HG02759 (cell line): ENCODE results near the gene TRDMT1.

Experiments
- ATAC-seq: cut with Tn5 transposase; IDR thresholded peaks from one replicate; pipeline ENCODE4 v1.9.1; 2021; ENCODE audit warnings: mild to moderate bottlenecking, moderate library complexity; ENCODE audit not compliant: unreplicated experiment

The TRDMT1 gene

DNA sequence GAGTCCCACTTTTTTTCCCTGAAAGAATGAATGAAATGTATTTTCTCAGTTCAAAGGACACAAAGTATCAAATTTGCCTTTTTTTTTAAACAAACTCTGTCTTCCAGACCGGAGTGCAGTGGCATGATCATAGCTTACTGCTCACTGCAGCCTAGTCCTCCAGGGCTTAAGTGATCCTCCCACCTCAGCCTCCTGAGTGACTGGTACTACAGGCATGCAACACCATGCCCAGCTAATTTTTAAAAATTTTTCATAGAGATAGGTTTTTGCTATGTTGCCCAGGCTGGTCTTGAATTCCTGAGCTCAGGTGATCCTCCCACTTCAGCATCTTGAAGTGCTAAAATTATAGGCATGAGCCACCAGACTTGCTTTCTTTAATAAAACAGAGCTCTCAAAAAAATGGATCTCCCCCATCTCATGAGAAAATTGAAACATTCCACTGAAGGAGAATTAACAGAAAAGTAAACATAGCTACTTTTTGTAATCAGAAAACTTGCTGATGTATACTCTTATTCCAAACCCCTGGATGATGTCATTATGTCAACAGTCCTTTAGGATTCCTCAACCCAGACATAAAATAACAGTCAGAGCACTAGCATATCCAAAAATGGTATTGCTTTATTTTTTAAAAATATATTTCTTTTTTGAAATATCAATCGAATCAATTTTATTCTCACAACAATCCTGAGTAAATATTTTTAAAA, 12.3 kb upstream of the TRDMT1 start:
- no peak for ATAC-seq

DNA sequence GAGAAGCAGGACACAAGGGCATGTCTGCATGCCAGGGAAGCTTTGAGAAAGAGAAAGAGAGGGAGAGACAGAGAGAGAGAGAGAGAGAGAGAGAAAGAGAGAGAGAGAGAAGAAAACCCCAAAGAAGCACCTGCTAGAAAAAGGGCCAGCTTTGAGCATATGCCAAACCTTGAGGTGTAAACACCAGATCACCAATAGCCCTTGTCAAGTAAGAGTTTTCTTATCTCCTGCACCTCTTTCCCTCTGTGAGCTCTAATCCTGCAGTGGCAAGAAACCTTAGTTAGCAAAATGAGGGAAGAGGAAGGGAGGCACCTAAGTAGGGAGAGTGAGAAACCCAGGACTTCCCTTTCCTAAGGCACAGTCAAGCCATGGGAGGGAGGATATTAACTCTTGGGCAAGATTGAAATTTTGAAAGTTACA, 11.3 kb upstream of the TRDMT1 start:
- ATAC-seq: no peak

DNA sequence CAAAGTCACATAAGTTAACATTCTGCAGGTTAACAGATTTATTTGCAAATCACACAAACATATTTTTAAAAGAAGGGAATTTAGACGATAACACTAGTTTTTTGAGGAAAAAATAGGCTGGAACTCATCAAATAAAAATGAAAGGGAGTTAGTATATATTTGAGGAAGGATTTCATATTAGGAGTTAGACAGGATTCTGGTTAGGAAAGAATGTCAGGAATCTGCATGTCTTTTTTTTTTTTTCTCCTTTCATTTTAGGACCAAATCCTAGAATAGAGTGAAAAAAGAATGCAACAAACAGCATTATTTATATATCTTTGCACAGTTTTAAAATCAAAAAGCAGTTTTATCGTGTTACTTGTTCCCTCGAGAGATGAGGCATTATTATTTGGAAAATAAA, 8.9 kb upstream of the TRDMT1 start:
- ATAC-seq: no peak

DNA sequence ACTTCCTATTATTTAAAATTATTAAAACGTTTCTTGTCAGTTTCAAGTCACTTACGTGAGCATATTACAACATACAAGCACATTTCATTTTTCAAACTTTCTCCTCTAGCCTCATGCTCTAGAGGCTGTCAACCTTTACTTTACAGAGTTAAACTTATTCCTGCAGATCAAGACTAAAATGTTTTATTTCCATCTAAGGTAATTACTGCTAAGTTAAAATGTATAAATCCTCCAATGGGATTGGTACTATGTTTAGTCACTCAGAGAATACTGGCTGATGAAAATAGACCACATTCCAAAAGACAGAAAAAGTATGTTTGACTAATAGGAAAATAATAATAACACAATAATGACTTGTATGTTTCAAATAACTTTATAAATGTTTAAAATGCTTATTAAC, 8.4 kb upstream of the TRDMT1 start:
- no peak for ATAC-seq

DNA sequence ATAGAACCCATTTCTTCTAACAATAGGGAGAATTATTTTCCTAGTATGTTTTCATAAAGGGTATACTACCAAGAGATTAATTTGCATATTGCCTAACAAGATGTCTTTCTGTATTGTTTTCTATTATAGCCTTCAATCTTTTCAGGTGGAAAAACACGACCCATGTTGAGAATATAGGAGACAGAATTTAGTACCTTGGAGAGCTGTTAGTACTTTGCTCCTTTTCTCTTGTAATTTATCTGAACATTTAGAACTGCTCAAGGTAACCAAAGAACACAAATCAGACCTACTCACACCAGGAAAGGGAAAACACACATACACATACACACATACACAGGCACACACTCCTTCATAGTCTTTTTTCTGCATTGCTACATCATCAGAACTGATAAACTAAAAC, 7.8 kb upstream of the TRDMT1 start:
- ATAC-seq: no peak

DNA sequence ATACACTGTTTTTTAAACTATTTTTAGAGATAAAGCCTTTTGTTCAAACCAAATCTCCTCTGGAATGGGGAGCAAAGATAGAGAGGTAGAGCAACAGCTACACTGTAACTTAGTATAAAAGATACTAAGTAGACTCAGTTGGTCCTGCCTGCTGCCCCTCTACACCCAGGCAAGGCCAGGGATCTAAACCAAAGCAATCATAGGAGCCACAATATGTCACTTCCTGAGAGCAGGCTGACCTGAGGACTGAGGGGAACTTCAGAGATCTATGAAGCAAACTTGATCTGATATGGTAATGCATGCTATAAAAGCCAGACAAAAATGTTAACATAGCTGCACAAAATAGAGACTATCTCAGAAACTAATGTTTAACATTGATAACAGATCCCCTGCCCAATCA, 7.0 kb upstream of the TRDMT1 start:
- ATAC-seq: no peak

DNA sequence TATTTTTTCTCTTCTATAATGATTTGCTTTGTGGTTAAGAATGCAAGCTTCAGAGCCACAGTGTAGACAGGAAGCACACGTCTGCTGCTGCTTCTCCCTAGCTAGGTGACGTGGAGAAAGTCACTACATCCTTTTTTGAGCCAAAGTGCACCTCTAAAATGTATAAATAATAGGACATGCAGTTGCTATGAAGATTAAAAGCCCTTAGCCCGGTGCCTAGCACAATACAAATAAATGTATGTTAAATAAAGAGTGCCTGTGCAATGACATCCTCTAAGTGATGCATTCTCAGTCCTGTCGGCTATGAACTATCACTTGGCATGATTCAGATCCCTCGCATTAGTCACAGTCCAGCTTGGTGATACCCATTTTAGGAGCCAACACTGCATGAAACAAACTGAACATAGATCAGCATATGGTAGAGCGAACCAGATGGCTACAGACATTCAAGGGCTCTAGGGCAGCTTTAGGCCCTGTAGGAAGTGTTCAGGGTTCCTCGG, 4.8 kb upstream of the TRDMT1 start:
- peak; percentile 50 for ATAC-seq

DNA sequence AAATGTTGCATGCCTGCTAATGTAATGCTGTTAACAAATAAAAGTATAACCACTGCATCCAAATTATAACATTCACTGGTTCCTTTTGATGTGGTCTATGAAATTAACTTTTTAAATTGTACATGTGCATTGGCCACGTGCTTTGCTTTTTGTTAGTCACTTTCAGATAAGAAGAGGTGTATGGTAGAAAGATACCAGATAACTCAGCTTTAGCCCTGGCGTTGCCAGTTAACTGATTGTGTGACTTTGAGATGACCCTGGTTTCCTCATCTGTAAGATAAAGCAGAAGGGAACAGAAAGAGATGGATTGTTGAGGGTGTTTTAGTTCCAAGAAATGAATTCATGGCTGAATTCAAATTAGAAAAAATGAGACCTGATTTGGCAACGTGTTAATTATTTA, 1.9 kb upstream of the TRDMT1 start:
- no peak for ATAC-seq

DNA sequence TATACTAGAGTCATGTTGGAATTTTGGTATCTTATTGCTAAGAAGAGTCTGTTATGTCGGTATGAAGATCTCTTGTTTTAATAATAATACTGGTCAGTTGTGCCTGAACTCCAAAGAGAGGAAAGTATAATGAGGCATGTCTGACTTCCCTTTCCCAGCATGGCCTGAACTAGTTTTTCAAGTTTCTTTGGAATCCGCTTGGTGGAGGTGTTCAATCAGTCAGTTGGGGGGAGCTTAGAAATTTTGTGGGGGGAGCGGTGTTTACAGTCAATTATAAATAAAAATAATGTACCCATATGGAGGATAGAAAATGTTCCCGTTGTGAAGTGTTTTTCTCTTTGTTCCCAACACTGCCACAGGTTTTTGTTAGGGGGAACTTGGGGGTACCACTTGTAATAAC, 1.5 kb upstream of the TRDMT1 start:
- ATAC-seq: no peak

DNA sequence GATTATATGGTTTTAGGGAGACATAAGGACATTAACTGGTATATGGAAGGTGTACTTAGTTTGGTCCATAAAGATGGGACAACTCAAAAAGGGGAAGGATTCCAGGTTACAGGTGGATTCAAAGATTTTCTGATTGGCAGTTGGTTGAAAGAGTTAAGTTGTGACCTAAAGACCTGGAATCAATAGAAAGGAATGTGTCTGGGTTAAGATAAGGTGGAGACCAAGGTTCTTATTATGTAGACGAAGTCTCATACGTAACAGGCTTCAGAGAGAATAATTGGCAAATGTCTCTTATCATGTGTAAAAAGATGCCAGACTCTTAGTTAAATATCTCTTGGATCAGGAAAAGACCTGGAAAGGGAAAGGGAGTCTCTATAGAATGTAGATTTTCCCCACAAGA, 1.0 kb upstream of the TRDMT1 start:
- ATAC-seq: no peak

DNA sequence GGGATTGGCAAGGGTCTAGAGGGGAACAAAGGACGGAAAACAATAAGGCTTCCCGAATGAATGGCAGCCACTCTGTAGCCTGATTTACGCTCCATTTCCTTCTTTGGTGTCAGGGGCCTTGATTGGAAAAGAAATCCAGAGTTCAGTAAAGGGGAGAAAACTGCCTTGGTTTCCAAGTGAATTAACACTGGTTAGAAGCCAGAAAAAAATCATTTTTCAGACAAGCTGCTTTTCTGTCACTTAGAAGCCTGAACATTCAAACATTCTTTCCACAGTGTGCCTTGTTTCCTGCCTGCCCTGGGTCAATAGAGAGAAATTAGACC, 283 bp upstream of the TRDMT1 start:
- no peak for ATAC-seq

DNA sequence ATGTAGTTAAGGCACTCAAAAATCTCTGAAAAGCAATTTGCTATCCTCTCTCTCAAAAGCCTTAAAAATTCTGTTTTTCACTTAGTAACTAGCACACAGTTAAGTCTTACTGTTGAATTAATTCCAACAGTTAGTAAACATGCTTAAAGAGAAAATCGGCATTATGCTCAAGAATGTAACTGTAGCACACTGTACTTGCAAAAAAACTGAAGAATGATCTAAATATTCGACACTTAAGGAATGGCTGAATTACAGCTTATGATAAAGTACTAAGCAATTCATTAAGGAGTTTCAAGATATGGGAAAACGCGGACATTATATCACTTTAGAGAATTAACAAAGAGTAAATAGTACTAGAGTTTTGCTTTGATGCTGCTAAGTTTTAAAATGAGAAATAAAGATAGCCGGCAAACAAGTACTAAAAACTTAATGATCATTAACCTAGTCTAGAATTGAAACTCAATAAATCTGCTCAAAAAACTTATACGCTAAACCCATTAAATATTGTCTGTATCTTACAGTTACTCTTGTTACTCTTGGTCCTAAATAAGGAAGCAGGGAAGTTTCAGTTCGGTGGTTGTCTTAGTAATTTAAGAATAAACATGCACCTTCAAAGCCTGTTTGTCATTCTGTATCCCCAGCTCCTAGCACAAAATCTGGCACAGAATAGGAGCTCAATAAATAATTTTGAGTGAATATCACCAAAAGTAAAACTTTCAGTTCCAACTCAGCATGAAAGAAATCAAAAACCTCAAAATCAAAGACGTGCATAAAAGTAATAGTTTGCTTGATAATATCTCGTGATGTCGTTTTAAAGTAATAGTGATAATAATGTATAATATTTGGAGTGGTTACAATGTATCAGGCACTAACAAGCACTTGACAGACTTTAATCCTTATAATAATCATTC, 1.2 kb downstream of the TRDMT1 start:
- no peak for ATAC-seq

DNA sequence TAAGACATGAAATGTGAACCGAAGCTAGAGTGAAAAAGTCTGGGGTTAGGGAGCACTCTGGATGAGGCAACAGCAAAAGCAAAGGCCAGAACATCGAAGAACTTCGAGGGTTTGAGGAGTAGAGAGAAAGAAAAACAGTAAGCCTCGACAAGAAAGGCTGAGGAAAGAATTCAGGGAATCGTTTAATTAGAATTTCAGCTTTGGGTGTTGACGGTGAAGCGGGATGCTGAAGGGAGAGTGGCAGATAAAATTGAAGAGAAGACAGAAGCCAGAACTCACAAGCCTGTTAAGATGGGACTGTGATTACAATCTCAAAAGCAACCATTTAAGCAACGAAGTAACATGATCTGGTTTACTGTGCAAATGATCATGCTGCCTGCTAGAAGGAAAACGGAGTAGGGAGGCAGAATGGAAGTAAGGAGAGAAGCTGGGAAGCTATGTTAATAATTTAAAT, 2.1 kb downstream of the TRDMT1 start:
- ATAC-seq: no peak

DNA sequence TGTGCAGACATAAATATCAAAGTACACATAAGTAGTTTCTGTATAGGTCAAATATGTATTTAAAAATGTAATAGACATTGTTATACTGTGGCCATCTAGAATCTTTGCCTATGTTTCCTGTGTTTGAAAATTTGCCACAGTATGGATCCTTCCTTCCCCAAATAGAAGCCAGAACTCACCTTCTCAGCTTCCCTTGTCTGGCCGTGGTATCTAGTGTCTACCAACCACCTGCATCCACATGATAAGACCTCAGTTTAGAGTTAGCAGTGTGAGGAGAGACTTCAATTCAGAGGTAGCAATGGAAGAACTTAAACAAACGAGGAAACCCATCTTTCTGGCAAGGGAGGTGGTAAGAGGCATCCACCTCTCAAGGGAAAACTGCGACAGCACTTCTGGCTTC, 4.9 kb downstream of the TRDMT1 start:
- no peak for ATAC-seq

DNA sequence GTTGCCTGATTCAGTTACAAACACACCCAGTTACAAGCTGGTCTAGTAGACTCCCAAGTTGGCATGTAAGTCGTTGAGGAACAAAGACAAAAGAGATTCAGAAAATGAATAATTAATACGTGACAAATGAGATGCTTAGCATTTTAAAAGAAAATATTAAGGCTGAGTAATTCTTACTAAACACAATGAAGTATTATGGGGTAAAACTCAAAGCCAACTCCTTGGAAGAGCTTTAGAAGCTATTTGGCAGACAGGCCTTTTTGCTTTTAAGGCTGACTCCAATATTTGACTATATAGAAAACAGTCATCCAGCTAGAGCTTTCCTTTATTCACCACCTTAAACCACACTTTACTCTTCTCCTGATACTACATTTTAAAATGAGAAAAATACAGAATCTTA, 5.4 kb downstream of the TRDMT1 start:
- no peak for ATAC-seq

DNA sequence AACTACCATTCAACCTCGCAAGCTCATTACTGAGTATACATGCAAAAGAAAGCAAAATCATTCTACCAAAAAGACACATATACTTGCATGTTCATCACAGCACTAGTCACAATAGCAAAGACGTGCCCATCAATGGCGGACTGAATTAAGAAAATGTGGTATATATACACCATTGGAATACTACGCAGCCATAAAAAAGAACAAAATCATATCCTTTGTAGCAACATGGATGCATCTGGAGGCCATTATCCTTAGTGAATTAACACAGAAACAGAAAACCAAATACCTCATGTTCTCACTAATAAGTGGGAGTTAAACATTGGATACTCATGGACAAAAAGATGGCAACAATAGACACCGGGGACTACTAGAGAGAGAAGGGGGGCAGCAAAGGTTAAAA, 6.4 kb downstream of the TRDMT1 start:
- ATAC-seq: no peak

DNA sequence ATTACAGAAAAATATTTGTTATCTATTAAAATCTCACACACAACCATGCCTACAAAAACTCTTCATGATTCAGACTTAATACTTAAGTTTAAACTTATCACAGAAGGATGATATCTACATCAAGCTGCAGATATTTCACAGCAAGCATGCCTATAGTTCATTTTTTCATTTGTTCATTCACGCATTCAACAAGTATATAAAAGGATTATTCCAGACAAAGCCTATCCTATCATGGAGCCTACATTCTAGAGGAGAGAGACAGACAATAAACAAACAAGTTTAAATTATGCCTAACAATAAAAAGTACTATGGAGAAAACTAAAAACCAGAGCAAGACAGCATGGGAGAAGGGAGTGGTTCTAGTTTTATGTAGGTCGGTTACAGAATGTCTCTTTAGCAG, 10.9 kb downstream of the TRDMT1 start:
- ATAC-seq: no peak

DNA sequence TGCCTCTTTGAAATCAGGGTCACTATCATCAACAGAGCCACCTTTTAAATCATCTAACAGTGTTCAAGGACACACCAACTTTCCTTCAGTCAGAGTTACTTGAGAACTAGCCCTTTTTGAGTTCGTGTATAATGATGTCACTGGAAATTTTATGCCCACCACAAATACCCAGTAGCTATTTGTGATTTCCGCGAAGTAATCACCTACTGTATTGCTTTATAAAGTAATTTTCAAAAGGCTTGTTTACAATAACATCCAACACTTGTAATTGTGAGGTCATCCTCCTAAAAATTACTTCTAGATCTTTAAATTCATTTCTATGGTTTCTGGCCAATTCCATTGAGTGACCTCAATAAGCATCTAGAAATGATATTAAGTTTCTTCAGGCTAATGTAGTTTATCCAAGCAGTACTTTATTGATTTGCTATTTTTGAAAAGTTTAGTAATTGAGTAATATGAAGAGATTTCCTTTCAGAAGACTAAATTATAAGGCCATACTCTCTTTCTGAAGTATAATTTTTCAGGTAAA, 12.8 kb downstream of the TRDMT1 start:
- no peak for ATAC-seq

DNA sequence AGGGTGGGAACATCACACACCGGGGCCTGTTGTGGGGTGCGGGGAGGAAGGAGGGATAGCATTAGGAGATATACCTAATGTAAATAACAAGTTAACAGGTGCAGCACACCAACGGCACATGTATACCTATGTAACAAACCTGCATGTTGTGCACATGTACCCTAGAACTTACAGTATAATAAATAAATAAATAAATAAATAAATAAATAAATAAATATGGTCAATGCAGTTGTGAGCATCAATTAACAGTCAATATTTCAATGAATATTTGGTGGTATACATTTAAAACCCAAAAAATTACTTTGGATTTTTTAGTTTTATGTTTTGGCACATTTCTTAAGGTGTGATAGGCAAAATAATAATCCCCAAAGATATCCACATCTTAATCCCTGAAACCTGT, 15.6 kb downstream of the TRDMT1 start:
- no peak for ATAC-seq

DNA sequence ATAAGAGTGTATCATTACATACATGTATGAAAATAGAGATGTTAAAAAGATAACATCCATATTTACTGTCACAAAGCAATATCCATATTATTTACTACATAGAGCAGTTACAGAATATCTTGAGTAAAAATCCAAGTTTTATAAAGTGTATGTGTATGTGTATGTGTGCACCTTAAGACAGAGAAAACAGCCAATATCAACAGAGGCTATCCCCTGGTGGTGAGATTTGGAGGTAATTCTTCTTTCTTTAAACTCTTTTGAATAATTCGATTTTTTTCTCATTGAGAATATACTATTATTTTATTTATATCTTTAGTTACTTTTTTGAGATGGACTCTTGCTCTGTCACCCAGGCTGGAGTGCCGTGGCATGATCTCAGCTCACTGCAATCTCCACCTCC, 18.4 kb downstream of the TRDMT1 start:
- ATAC-seq: no peak

DNA sequence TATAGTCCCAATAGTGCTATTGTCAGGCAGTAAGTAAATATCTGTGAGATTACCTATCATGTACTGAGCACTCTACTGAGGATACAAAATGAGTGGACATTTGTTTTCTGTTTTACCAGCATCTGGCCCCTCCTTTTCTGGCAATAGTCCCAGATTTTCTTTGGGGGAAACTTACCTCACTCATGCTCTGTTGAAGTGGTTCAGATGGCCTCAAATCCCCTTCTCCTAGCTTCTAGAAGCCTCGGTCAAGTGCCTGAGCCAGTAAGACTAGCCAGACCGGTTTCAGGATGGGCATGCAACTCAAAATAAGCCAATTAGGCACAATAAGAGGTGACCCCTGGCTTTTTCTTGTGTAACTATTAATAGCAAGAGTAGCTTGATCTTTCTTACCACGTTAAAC, 19.7 kb downstream of the TRDMT1 start:
- no peak for ATAC-seq

DNA sequence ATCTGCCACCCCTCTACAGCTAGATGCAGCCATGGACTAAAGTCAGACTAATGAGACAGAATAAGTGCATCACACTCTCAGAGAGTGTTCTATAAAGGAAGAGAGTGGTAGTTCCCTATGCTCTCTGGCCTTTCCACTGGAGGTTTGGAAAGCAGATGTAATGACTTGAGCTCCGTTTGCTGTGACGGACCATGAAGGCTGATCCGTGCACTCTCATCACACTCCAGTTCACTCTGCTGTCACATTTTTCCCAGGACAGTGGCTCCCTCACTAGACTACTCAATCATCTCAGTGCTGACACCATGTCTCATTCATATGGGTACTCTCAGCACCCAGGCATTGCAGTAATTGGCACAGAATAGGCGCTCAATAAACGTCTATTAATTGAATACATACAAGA, 20.4 kb downstream of the TRDMT1 start:
- no peak for ATAC-seq
